ENCODE measurements around the gene BCL6B. TPM values are rescaled to one million over a fixed set of nuclear protein-coding genes. Genes with fewer than 3 reads are reported as not detected.
A peak's percentile ranks its signal among the peaks of the same experiment; 100 is the strongest.

Gene BCL6B
- total and polyA plus RNA-seq, 5 donors: 6.7 to 16.8 (median 9.4) TPM

GRCh38 chr17:7020894-7021664, 1.8 kb upstream of the BCL6B start:
- H3K27me3 ChIP-seq (ENCODE audit: control insufficient read depth, insufficient read depth): no peaks in the 10 kb centered on the region
- WGBS: 52% methylated on average over 11 of the region's 11 CpGs
- intact Hi-C loops (cut with DNase I): loop anchor here in 1 of 4 donors (5.0 kb wide), 1 partner anchor 109 kb away; no protein-coding TSS in a partner anchor
- DNase-seq (peak in 1 of 3 donors; percentile 50), ATAC-seq (no peak)
- H3K4me3 ChIP-seq (ENCODE audit: low read length): peak overlapping the region; percentile 21
- peak overlapping the region; percentile 77 for H3K27ac ChIP-seq (ENCODE audit: low read length)
- H3K4me1 ChIP-seq (ENCODE audit: control insufficient read depth, insufficient read depth, low read length): peaks cover 5% of the 10 kb centered on the region
- H3K9me3 ChIP-seq (ENCODE audit: control insufficient read depth, low read length): no peaks in the 10 kb centered on the region

GRCh38 chr17:7021993-7022778, 664 bp upstream of the BCL6B start:
- Histone ChIP-seq H3K27me3 (ENCODE audit: control insufficient read depth, insufficient read depth) (no peaks in the 10 kb centered on the region), H3K4me1 (ENCODE audit: control insufficient read depth, insufficient read depth, low read length) (peaks cover 5% of the 10 kb centered on the region), H3K4me3 (ENCODE audit: low read length) (peak overlapping the region; percentile 21), H3K9me3 (ENCODE audit: control insufficient read depth, low read length) (no peaks in the 10 kb centered on the region), H3K27ac (ENCODE audit: low read length) (peak overlapping the region; percentile 85)
- intact Hi-C loops (cut with DNase I): loop anchor here in 1 of 4 donors (5.0 kb wide), 1 partner anchor 110 kb away; no protein-coding TSS in a partner anchor
- ATAC-seq (peak; percentile 67 to 71), DNase-seq (peak; percentile 86 to 95 (median 94))
- WGBS: 2% methylated on average over 53 of the region's 53 CpGs

- DNase-seq (peak; percentile 95 to 97 (median 96)), ATAC-seq (peak; percentile 66 to 71)
- intact Hi-C loops (cut with DNase I): loop anchor here in 1 of 4 donors (5.0 kb wide), 1 partner anchor 111 kb away; no protein-coding TSS in a partner anchor
- H3K27me3 ChIP-seq (ENCODE audit: control insufficient read depth, insufficient read depth): no peaks in the 10 kb centered on the region
- H3K4me3 ChIP-seq (ENCODE audit: low read length): peak overlapping the region; percentile 32
- 27% methylated on average over 51 of the region's 51 CpGs for WGBS
- H3K4me1 ChIP-seq (ENCODE audit: control insufficient read depth, insufficient read depth, low read length): peaks cover 2% of the 10 kb centered on the region
- H3K27ac ChIP-seq (ENCODE audit: low read length): peak overlapping the region; percentile 88
- H3K9me3 ChIP-seq (ENCODE audit: control insufficient read depth, low read length): no peaks in the 10 kb centered on the region
Observed at GRCh38 chr17:7023576-7024401, 939 bp downstream of the BCL6B start.

GRCh38 chr17:7024402-7024785, 1.5 kb downstream of the BCL6B start:
- no peaks in the 10 kb centered on the region for H3K9me3 ChIP-seq (ENCODE audit: control insufficient read depth, low read length)
- intact Hi-C loops (cut with DNase I): loop anchor here in 1 of 4 donors (5.0 kb wide), 1 partner anchor 112 kb away; no protein-coding TSS in a partner anchor
- H3K4me1 ChIP-seq (ENCODE audit: control insufficient read depth, insufficient read depth, low read length): peaks cover 2% of the 10 kb centered on the region
- WGBS: 58% methylated on average over 8 of the region's 8 CpGs
- ATAC-seq (no peak), DNase-seq (peak in 2 of 3 donors; percentile 25 to 65)
- no peak overlapping the region for H3K27ac ChIP-seq (ENCODE audit: low read length)
- no peak overlapping the region for H3K4me3 ChIP-seq (ENCODE audit: low read length)
- no peaks in the 10 kb centered on the region for H3K27me3 ChIP-seq (ENCODE audit: control insufficient read depth, insufficient read depth)

- H3K4me3 ChIP-seq (ENCODE audit: low read length): no peak overlapping the region
- H3K9me3 ChIP-seq (ENCODE audit: control insufficient read depth, low read length): no peaks in the 10 kb centered on the region
- no peak overlapping the region for H3K27ac ChIP-seq (ENCODE audit: low read length)
- intact Hi-C loops (cut with DNase I): no loop called here
- peaks cover 2% of the 10 kb centered on the region for H3K4me1 ChIP-seq (ENCODE audit: control insufficient read depth, insufficient read depth, low read length)
- DNase-seq (no peak), ATAC-seq (no peak)
- no peaks in the 10 kb centered on the region for H3K27me3 ChIP-seq (ENCODE audit: control insufficient read depth, insufficient read depth)
- 71% methylated on average over 1 of the region's 1 CpG for WGBS
Observed at GRCh38 chr17:7025245-7025644, 2.4 kb downstream of the BCL6B start.

- peak in 1 of 3 donors; percentile 39 for DNase-seq
- Histone ChIP-seq H3K27me3 (ENCODE audit: control insufficient read depth, insufficient read depth) (no peaks in the 10 kb centered on the region), H3K4me3 (ENCODE audit: low read length) (no peak overlapping the region), H3K9me3 (ENCODE audit: control insufficient read depth, low read length) (no peaks in the 10 kb centered on the region), H3K27ac (ENCODE audit: low read length) (peak overlapping the region; percentile 16), H3K4me1 (ENCODE audit: control insufficient read depth, insufficient read depth, low read length) (peaks cover 2% of the 10 kb centered on the region)
- WGBS: 80% methylated on average over 29 of the region's 29 CpGs
- no peak for ATAC-seq
- intact Hi-C loops (cut with DNase I): no loop called here
Observed at GRCh38 chr17:7026471-7027115, 3.7 kb downstream of the BCL6B start.

GRCh38 chr17:7027335-7027734, 4.5 kb downstream of the BCL6B start:
- Histone ChIP-seq H3K4me1 (ENCODE audit: control insufficient read depth, insufficient read depth, low read length) (peaks cover 2% of the 10 kb centered on the region), H3K27me3 (ENCODE audit: control insufficient read depth, insufficient read depth) (no peaks in the 10 kb centered on the region), H3K9me3 (ENCODE audit: control insufficient read depth, low read length) (no peaks in the 10 kb centered on the region), H3K4me3 (ENCODE audit: low read length) (no peak overlapping the region), H3K27ac (ENCODE audit: low read length) (no peak overlapping the region)
- DNase-seq: peak in 2 of 3 donors; percentile 55 to 56
- intact Hi-C loops (cut with DNase I): no loop called here
- 43% methylated on average over 13 of the region's 13 CpGs for WGBS
- no peak for ATAC-seq

- no peaks in the 10 kb centered on the region for H3K9me3 ChIP-seq (ENCODE audit: control insufficient read depth, low read length)
- ATAC-seq: no peak
- no peaks in the 10 kb centered on the region for H3K27me3 ChIP-seq (ENCODE audit: control insufficient read depth, insufficient read depth)
- WGBS: 69% methylated on average over 3 of the region's 3 CpGs
- no peak for DNase-seq
- intact Hi-C loops (cut with DNase I): no loop called here
- peaks cover under 1% of the 10 kb centered on the region for H3K4me1 ChIP-seq (ENCODE audit: control insufficient read depth, insufficient read depth, low read length)
- H3K27ac ChIP-seq (ENCODE audit: low read length): peak overlapping the region; percentile 69
- no peak overlapping the region for H3K4me3 ChIP-seq (ENCODE audit: low read length)
Observed at GRCh38 chr17:7029096-7029495, 6.2 kb downstream of the BCL6B start.

- Histone ChIP-seq H3K4me1 (ENCODE audit: control insufficient read depth, insufficient read depth, low read length) (no peaks in the 10 kb centered on the region), H3K9me3 (ENCODE audit: control insufficient read depth, low read length) (no peaks in the 10 kb centered on the region), H3K4me3 (ENCODE audit: low read length) (no peak overlapping the region), H3K27me3 (ENCODE audit: control insufficient read depth, insufficient read depth) (no peaks in the 10 kb centered on the region), H3K27ac (ENCODE audit: low read length) (peak overlapping the region; percentile 69)
- peak in 2 of 3 donors; percentile 47 to 57 for DNase-seq
- WGBS: 49% methylated on average over 8 of the region's 8 CpGs
- intact Hi-C loops (cut with DNase I): no loop called here
- peak; percentile 32 to 51 for ATAC-seq
Observed at GRCh38 chr17:7029659-7030058, 6.8 kb downstream of the BCL6B start.

GRCh38 chr17:7034955-7035590, 12.2 kb downstream of the BCL6B start:
- 10% methylated on average over 7 of the region's 7 CpGs for WGBS
- ATAC-seq: peak; percentile 34 to 75

More at GRCh38 chr17:7034955-7035590, 12.2 kb downstream of the BCL6B start:
- peaks cover 5% of the 10 kb centered on the region for H3K4me1 ChIP-seq (ENCODE audit: control insufficient read depth, insufficient read depth, low read length)
- no peak for DNase-seq
- H3K27me3 ChIP-seq (ENCODE audit: control insufficient read depth, insufficient read depth): no peaks in the 10 kb centered on the region
- intact Hi-C loops (cut with DNase I): no loop called here
- no peaks in the 10 kb centered on the region for H3K9me3 ChIP-seq (ENCODE audit: control insufficient read depth, low read length)
- H3K27ac ChIP-seq (ENCODE audit: low read length): peak overlapping the region; percentile 95
- peak overlapping the region; percentile 50 for H3K4me3 ChIP-seq (ENCODE audit: low read length)
